Stomach (tissue), 9 donors: ENCODE data around the gene FAM149B1. TPM values are rescaled to one million over a fixed set of nuclear protein-coding genes. Genes with fewer than 3 reads are reported as not detected.

Experiments used
- DNase-seq, 2 donors: peaks; one replicate each; pipeline versions ENCODE4 v3.0.0 to v3.0.0-alpha.2; 2013 to 2019
- H3K27ac ChIP-seq, 5 donors: fragments of 200-600 bp in 4 of 5; sonication (generic) in 4 of 5; one replicate each; pipeline ENCODE4 v1.5.1; 2013 to 2019; ENCODE audit warnings: mild to moderate bottlenecking in 1 of 5, moderate library complexity in 1 of 5
- H3K27me3 ChIP-seq, 3 donors: fragments of 200-600 bp; sonication (generic); one replicate each; pipeline ENCODE4 v1.5.1; 2017 to 2019; ENCODE audit warnings: mixed run types in 1 of 3
- H3K36me3 ChIP-seq, 4 donors: fragments of 200-600 bp; sonication (generic); 1 replicate in 3 of 4; 2 replicates in 1 of 4; pipeline ENCODE4 v1.5.1; 2016 to 2019
- H3K4me1 ChIP-seq, 4 donors: fragments of 200-600 bp; sonication (generic); one replicate each; pipeline ENCODE4 v1.5.1; 2016 to 2019
- H3K4me3 ChIP-seq, 4 donors: fragments of 200-600 bp; sonication (generic) in 3 of 4; one replicate each; pipeline ENCODE4 v1.5.1; 2016 to 2019; ENCODE audit warnings: mild to moderate bottlenecking in 1 of 4
- H3K9me3 ChIP-seq, 4 donors: fragments of 200-600 bp; sonication (generic); one replicate each; pipeline ENCODE4 v1.5.1; 2016 to 2019
- EP300 ChIP-seq: sonication (generic); formaldehyde crosslinking; IDR thresholded peaks from one replicate; pipeline ENCODE4 v1.6.1; 2017; ENCODE audit warnings: antibody characterized with exemption
- POLR2A ChIP-seq, 4 donors: fragments of 450-650 bp; IDR thresholded peaks; one replicate each; pipeline ENCODE4 v1.6.1; 2016; ENCODE audit warnings: antibody characterized with exemption in 4 of 4, control low read depth in 2 of 4, mild to moderate bottlenecking in 1 of 4, moderate library complexity in 1 of 4
- POLR2AphosphoS5 ChIP-seq, 3 donors: sonication (generic); formaldehyde crosslinking; IDR thresholded peaks; one replicate each; pipeline ENCODE4 v1.6.1; 2016; ENCODE audit warnings: antibody characterized with exemption in 3 of 3
- WGBS, 5 donors: extraction: QIAGEN DNeasy Blood & Tissue Kit in 3 of 5; methylation state at CpG; one replicate each; pipeline versions ENCODE4 v1.1.5 to v1.1.7; 2013 to 2018; 5-methylcytosine and 5-hydroxymethylcytosine counted together
- intact Hi-C: fragments of 100-400 bp; cut with DNase I; formaldehyde crosslinking; loops from one replicate; pipeline ENCODE4 v1.15.1; 2023; ENCODE audit warnings: low total_unique reads
- polyA plus RNA-seq, 3 donors: library from polyadenylated mRNA; stranded (reverse); fragments of 200-250 nt; gene quantifications; one replicate each; pipeline ENCODE4 v1.2.3, GENCODE V29; 2013
- total RNA-seq, 5 donors: library from RNA; depleted of rRNA; stranded (reverse); fragments of >200 nt; gene quantifications; one replicate each; pipeline versions ENCODE4 v1.1.0 to v1.2.3, GENCODE V29; 2014 to 2016
- TF ChIP-seq, protein P1 (sequence below), 7 experiments: fragments of 450-650 bp in 4 of 7; fragments of 200-600 bp in 3 of 7; sonication (generic) in 3 of 7; IDR thresholded peaks; one replicate each; pipeline ENCODE4 v1.5.1; 2016 to 2019; ENCODE audit warnings: antibody characterized with exemption in 7 of 7, control low read depth in 2 of 7, mild to moderate bottlenecking in 1 of 7
- donor health status: healthy with polysubstance abuse.
- donor health status: Bipolar disorder and iron deficiency.
- donor health status: healthy.

Gene FAM149B1
- total and polyA plus RNA-seq, 8 donors: 10.4 to 27.0 (median 16.3) TPM

- no peak overlapping the region for H3K4me3 ChIP-seq
- TF ChIP-seq POLR2A (IDR thresholded peaks at IDR 0.05): no peak
- TF ChIP-seq EP300: no peak
- TF ChIP-seq, protein P1, sequence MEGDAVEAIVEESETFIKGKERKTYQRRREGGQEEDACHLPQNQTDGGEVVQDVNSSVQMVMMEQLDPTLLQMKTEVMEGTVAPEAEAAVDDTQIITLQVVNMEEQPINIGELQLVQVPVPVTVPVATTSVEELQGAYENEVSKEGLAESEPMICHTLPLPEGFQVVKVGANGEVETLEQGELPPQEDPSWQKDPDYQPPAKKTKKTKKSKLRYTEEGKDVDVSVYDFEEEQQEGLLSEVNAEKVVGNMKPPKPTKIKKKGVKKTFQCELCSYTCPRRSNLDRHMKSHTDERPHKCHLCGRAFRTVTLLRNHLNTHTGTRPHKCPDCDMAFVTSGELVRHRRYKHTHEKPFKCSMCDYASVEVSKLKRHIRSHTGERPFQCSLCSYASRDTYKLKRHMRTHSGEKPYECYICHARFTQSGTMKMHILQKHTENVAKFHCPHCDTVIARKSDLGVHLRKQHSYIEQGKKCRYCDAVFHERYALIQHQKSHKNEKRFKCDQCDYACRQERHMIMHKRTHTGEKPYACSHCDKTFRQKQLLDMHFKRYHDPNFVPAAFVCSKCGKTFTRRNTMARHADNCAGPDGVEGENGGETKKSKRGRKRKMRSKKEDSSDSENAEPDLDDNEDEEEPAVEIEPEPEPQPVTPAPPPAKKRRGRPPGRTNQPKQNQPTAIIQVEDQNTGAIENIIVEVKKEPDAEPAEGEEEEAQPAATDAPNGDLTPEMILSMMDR (IDR thresholded peaks at IDR 0.05): no peak
- TF ChIP-seq POLR2AphosphoS5 (IDR thresholded peaks at IDR 0.05): no peak
- DNase-seq: peak in 1 of 2 donors; percentile 31
- H3K4me1 ChIP-seq: no peaks in the 10 kb centered on the region
- H3K27me3 ChIP-seq: no peaks in the 10 kb centered on the region
- 39 to 73% (median 63%) methylated on average over 1 of the region's 1 CpG for WGBS, 5 donors
- H3K9me3 ChIP-seq: no peaks in the 10 kb centered on the region
- H3K27ac ChIP-seq: no peak overlapping the region
- H3K36me3 ChIP-seq: peaks cover 4 to 40% (median 28%) of the 10 kb centered on the region in 4 donors
- intact Hi-C loops: no loop called here
These were observed 41.8 kb downstream of the FAM149B1 start for GRCh38 chr10:73209705-73210104.

DNA sequence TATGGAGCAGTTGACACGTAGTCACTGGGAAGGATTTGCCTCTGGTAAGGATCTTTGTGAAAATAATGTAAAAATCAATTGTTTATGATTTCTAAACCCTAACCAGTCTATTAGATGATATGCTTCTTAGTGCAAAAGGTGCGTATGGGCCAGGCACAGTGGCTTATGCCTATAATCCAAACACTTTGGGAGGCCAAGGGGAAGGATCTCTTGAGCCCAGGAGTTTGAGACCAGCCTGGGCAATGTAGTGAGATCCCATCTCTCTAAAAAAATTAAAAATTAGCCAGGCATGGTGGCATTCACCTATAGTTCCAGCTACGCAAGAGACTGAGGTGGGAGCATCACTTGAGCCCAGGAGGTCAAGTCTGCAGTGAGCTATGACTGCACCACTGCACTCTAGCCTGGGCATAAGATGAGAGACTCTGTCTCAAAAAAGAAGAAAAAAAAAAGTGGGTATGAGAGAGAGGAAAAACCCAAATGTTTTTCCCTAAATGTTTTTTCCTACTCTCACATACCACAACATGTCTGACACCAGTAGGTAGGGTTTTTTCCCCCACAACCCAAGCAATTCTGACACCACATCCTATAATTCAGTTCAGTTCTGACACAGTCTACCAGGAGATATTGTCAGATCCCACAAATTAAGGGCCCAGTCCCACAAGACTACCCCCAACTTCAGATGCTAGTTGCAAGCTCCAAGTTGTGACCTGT, 42.6 kb downstream of the FAM149B1 start:
- no peak for DNase-seq
- Histone ChIP-seq H3K4me1 (no peaks in the 10 kb centered on the region), H3K27ac (no peak overlapping the region), H3K27me3 (no peaks in the 10 kb centered on the region), H3K9me3 (no peaks in the 10 kb centered on the region), H3K36me3 (peaks cover 4 to 40% (median 28%) of the 10 kb centered on the region in 4 donors), H3K4me3 (no peak overlapping the region)
- no peak for TF ChIP-seq POLR2A (IDR thresholded peaks at IDR 0.05)
- TF ChIP-seq POLR2AphosphoS5 (IDR thresholded peaks at IDR 0.05): no peak
- no peak for TF ChIP-seq EP300
- TF ChIP-seq, protein P1 (IDR thresholded peaks at IDR 0.05): no peak
- intact Hi-C loops: no loop called here
- WGBS, 5 donors: 92 to 98% (median 96%) methylated on average over 3 of the region's 3 CpGs

GRCh38 chr10:73211106-73211811, 43.3 kb downstream of the FAM149B1 start:
- Histone ChIP-seq H3K4me1 (no peaks in the 10 kb centered on the region), H3K9me3 (no peaks in the 10 kb centered on the region), H3K4me3 (no peak overlapping the region), H3K36me3 (peaks cover 4 to 40% (median 30%) of the 10 kb centered on the region in 4 donors), H3K27me3 (no peaks in the 10 kb centered on the region), H3K27ac (no peak overlapping the region)
- intact Hi-C loops: no loop called here
- 70 to 87% (median 74%) methylated on average over 4 of the region's 4 CpGs for WGBS, 5 donors
- TF ChIP-seq EP300 (no peak), POLR2AphosphoS5 (IDR thresholded peaks at IDR 0.05) (no peak), POLR2A (IDR thresholded peaks at IDR 0.05) (no peak)
- TF ChIP-seq, protein P1 (IDR thresholded peaks at IDR 0.05): no peak
- DNase-seq: no peak

DNA sequence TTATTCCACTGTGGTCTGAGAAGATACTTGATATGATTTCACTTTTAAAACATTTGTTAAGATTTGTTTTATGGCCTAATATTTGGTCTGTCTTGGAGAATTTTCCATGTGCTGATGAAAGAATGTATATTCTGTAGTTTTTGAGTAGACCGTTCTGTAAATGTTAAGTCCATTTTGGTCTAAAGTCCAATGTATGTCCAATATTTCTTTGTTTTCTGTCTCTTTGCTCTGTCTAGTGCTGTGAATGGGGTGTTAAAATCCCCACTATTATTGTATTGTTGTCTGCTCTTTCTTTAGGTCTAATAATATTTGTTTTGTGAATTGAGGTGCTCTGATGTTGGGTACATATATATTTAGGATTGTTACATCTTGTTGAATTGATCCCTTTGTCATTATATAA, 47.8 kb downstream of the FAM149B1 start:
- no peaks in the 10 kb centered on the region for H3K9me3 ChIP-seq
- H3K27me3 ChIP-seq: no peaks in the 10 kb centered on the region
- WGBS, 5 donors: 91 to 98% (median 97%) methylated on average over 1 of the region's 1 CpG
- peaks cover 9 to 49% (median 31%) of the 10 kb centered on the region in 4 donors for H3K36me3 ChIP-seq
- TF ChIP-seq POLR2A (IDR thresholded peaks at IDR 0.05): no peak
- TF ChIP-seq, protein P1 (IDR thresholded peaks at IDR 0.05): no peak
- no peak for TF ChIP-seq EP300
- TF ChIP-seq POLR2AphosphoS5 (IDR thresholded peaks at IDR 0.05): no peak
- intact Hi-C loops: no loop called here
- no peak overlapping the region for H3K4me3 ChIP-seq
- no peaks in the 10 kb centered on the region for H3K4me1 ChIP-seq
- no peak for DNase-seq
- H3K27ac ChIP-seq: no peak overlapping the region
